SH-SY5Y (cell line): ENCODE results near the gene PIR.

Experiments
- GATA2 ChIP-seq: IDR thresholded peaks from 2 replicates; pipeline ENCODE4 v1.6.1; 2011; ENCODE audit warnings: mild to moderate bottlenecking, low read depth, low read length
- GATA3 ChIP-seq: IDR thresholded peaks from 2 replicates; pipeline ENCODE4 v1.6.1; 2011; ENCODE audit warnings: low read depth, mild to moderate bottlenecking, low read length, moderate library complexity

- TF ChIP-seq GATA2 (no peak), GATA3 (no peak)
Observed at GRCh38 chrX:15358533-15358932, 134.6 kb downstream of the PIR start.
